ENCODE measurements around the gene SMOC1.
A peak's percentile ranks its signal among the peaks of the same experiment; 100 is the strongest.

SMOC1 gene

GRCh38 chr14:69943084-69943780, 64.0 kb downstream of the SMOC1 start:
- DNase-seq (ENCODE audit: low spot score), result no peak

- DNase-seq (ENCODE audit: low spot score), result no peak
These were observed 66.1 kb downstream of the SMOC1 start for GRCh38 chr14:69945347-69945746.

- DNase-seq (ENCODE audit: low spot score), result no peak
These were observed 66.7 kb downstream of the SMOC1 start for GRCh38 chr14:69945912-69946311.

GRCh38 chr14:69948351-69948750, 69.1 kb downstream of the SMOC1 start:
- DNase-seq (ENCODE audit: low spot score), result peak; percentile 29

- DNase-seq (ENCODE audit: low spot score), result no peak
These were observed 72.0 kb downstream of the SMOC1 start for GRCh38 chr14:69951263-69951662.

GRCh38 chr14:69951935-69952334, 72.7 kb downstream of the SMOC1 start:
- DNase-seq (ENCODE audit: low spot score), result no peak

GRCh38 chr14:69953266-69953915, 74.2 kb downstream of the SMOC1 start:
- DNase-seq (ENCODE audit: low spot score), result peak; percentile 68

GRCh38 chr14:69955855-69956845, 76.9 kb downstream of the SMOC1 start:
- DNase-seq (ENCODE audit: low spot score), result peak; percentile 47

DNA sequence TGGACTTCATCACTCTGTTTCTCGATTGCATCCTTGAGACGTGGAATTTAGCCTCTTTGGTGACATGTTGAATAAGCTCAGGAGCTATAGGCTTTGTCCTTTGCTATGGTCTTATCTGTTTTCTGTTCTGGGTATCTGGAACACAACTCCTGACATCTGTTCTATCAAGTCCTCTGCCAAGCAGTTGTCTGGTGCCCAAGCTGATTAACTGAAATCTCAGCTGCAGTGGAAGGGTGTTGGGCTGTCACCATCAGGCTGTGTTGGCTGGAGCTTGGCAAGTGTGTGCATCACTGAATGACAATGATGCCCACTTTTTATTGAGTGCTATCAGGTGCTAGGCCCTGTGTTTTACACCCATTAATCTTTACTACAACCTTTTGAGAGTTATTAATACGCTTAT, 77.8 kb downstream of the SMOC1 start:
- peak; percentile 69 for DNase-seq (ENCODE audit: low spot score)

GRCh38 chr14:69957986-69958385, 78.8 kb downstream of the SMOC1 start:
- DNase-seq (ENCODE audit: low spot score), result no peak

- no peak for DNase-seq (ENCODE audit: low spot score)
These were observed 79.9 kb downstream of the SMOC1 start for GRCh38 chr14:69959136-69959535.

GRCh38 chr14:69960296-69960695, 81.1 kb downstream of the SMOC1 start:
- no peak for DNase-seq (ENCODE audit: low spot score)

- DNase-seq (ENCODE audit: low spot score), result peak; percentile 97
These were observed 84.8 kb downstream of the SMOC1 start for GRCh38 chr14:69963966-69964365.

GRCh38 chr14:69964841-69965240, 85.6 kb downstream of the SMOC1 start:
- DNase-seq (ENCODE audit: low spot score), result no peak

DNA sequence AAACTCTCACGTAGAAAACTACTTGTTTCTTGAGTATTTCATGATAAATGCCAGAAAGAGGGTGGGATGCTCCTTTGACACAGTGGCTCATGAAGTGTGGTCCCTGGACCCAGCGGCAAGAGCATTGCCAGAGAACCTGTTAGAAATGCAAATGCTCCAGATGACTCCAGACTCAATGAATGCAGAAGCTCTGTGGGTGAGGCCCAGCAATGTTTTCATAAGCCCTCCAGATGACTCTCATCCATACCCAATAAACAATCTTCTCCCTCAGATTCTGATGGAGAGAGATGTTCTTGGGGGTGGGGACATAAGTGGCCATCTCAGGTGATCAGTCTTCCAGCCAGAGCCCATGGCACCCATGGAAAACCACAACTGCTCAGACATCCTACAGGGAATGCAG, 88.9 kb downstream of the SMOC1 start:
- DNase-seq (ENCODE audit: low spot score), result no peak

GRCh38 chr14:69968681-69969080, 89.5 kb downstream of the SMOC1 start:
- no peak for DNase-seq (ENCODE audit: low spot score)

GRCh38 chr14:69972755-69973154, 93.5 kb downstream of the SMOC1 start:
- no peak for DNase-seq (ENCODE audit: low spot score)

- DNase-seq (ENCODE audit: low spot score), result no peak
These were observed 94.6 kb downstream of the SMOC1 start for GRCh38 chr14:69973846-69974245.

DNA sequence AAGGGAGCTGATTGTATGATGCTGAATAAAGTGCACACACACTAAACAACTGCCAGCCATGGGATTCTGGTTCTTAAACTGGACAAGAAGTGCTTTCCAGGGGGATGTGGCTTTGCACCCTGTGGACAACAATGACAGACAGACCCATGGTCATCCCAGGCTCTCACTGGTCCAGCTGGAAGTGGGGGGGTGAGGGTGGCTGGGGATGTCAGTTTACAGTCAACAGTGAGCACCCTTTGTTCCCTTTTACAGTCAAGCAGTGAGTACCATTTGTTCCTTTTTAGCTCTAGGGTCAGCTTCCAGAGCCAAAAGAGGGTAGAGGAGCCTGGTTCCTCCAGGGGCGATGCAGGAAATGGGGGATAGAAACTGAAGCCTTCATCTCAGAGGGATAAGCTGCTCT, 100.7 kb downstream of the SMOC1 start:
- peak; percentile 83 for DNase-seq (ENCODE audit: low spot score)

DNA sequence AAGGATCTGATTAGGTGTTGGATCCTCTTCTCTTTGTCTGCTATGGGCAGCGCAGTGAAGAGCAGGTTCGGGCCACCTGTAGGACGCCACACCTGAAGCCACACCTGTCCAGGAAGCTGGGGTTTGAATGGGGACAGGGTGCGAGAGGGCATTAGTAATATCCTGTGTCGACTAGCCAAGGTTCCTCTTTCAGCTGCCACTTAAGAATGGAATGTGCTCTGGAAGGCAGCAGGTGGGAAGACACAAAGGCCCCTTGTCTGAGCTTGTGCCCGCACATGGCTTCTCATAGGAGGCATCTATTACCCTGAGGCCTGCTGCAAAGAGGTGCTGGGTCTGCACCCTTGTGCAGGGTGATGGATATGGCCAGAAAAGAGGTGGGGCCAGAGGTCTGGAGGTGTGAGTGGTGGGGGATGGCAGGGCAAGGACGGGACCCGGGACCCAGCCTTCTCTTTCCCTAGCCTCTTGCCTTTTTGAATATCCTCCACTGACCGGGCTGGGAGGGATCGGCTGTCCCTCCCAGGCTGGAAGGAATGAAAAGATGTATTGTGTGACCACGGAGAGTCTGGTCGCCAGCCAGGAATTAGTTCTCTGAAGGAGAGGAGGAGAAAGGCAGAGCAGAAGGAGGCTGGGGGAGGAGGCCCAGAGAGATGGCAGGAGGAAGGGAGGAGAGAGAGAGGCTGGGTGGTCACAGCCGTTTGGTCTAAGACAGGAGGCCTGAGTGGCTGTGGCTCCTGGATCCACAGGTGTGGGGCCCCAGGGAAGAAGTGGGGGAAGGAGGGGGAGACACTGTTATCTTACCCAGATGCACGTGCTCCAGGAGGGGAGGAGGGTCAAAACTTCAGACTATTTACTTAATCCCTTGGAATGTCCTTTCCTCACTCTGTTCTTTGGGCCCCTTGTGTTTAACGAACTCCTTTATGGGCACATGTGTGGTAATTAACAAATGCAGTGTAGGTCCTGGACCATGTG, 101.5 kb downstream of the SMOC1 start:
- DNase-seq (ENCODE audit: low spot score), result peak; percentile 84

DNA sequence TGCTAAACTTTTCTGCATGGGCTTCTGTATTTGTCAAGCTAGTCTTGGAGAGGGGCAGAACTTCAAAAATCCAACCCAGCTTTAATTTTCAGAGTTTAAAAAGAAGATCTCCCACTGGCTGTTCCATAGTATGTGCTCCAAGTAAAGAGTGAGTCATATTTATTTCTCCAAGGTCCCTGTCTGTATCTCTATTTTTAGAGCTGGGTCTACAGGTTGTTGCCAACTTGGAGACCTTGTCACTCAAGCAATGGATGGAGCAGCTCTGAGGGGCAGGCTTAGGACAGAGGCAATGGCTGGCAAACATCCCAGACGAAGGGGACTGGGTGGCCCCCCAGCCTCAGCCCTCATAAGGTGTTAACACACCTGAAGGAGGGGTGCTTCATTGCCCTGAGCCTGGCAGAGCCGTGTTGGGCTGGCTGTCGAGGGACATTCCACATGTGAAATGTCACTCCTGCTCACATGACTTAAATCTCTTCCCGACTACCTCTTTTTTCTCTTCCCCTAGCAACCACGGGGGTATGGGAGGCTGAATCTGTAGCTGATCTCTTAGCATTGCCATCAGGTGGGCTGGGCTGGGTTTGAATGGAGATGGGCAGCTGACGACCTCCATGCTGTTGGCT, 103.1 kb downstream of the SMOC1 start:
- no peak for DNase-seq (ENCODE audit: low spot score)

Measured in globus pallidus (tissue), 1 donor.